ENCODE measurements around the gene SAP130.
"Not testable (repeated sequence)": the region's sequence is repeated elsewhere in the genome, so short reads cannot be mapped to it uniquely, and the experiment has no call there.

Gene SAP130

GRCh38 chr2:127953128-127953718 is 74.6 kb downstream of the SAP130 start:
- DNase-seq (ENCODE audit: low read depth), result no peak

GRCh38 chr2:127951026-127951425 is 76.8 kb downstream of the SAP130 start:
- DNase-seq (ENCODE audit: low read depth), result no peak

- DNase-seq (ENCODE audit: low read depth), result no peak
These were observed 77.6 kb downstream of the SAP130 start for GRCh38 chr2:127950264-127950663.

- DNase-seq (ENCODE audit: low read depth), result no peak
These were observed 82.6 kb downstream of the SAP130 start for GRCh38 chr2:127945281-127945680.

- DNase-seq (ENCODE audit: low read depth), result no peak
These were observed 84.7 kb downstream of the SAP130 start for GRCh38 chr2:127943186-127943585.

GRCh38 chr2:127942002-127942401 is 85.9 kb downstream of the SAP130 start:
- DNase-seq (ENCODE audit: low read depth), result no peak

GRCh38 chr2:127941461-127941860 is 86.4 kb downstream of the SAP130 start:
- no peak for DNase-seq (ENCODE audit: low read depth)

GRCh38 chr2:127940641-127941040 is 87.2 kb downstream of the SAP130 start:
- DNase-seq (ENCODE audit: low read depth), result no peak

- DNase-seq (ENCODE audit: low read depth), result no peak
These were observed 92.5 kb downstream of the SAP130 start for GRCh38 chr2:127935337-127935736.

GRCh38 chr2:127932199-127932876 is 95.5 kb downstream of the SAP130 start:
- no peak for DNase-seq (ENCODE audit: low read depth)

- no peak for DNase-seq (ENCODE audit: low read depth)
These were observed 98.4 kb downstream of the SAP130 start for GRCh38 chr2:127929449-127929848.

GRCh38 chr2:127927384-127927783 is 100.5 kb downstream of the SAP130 start:
- no peak for DNase-seq (ENCODE audit: low read depth)

- DNase-seq (ENCODE audit: low read depth), result no peak
These were observed 109.9 kb downstream of the SAP130 start for GRCh38 chr2:127917916-127918315.

- no peak for DNase-seq (ENCODE audit: low read depth)
These were observed 113.9 kb downstream of the SAP130 start for GRCh38 chr2:127913808-127914457.

- no peak for DNase-seq (ENCODE audit: low read depth)
These were observed 116.1 kb downstream of the SAP130 start for GRCh38 chr2:127911737-127912136.

GRCh38 chr2:127910415-127910814 is 117.4 kb downstream of the SAP130 start:
- DNase-seq (ENCODE audit: low read depth), result no peak

GRCh38 chr2:127909019-127909418 is 118.8 kb downstream of the SAP130 start:
- no peak for DNase-seq (ENCODE audit: low read depth)

- DNase-seq (ENCODE audit: low read depth), result not testable (repeated sequence)
These were observed 120.0 kb downstream of the SAP130 start for GRCh38 chr2:127907733-127908400.

- DNase-seq (ENCODE audit: low read depth), result no peak
These were observed 121.5 kb downstream of the SAP130 start for GRCh38 chr2:127906206-127906926.

GRCh38 chr2:127901339-127902056 is 126.4 kb downstream of the SAP130 start:
- DNase-seq (ENCODE audit: low read depth), result no peak

GRCh38 chr2:127897531-127898211 is 130.2 kb downstream of the SAP130 start:
- DNase-seq (ENCODE audit: low read depth), result no peak

Data from CMK (cell line).